ENCODE measurements around the gene TTLL3. TPM values are rescaled to one million over a fixed set of nuclear protein-coding genes. Genes with fewer than 3 reads are reported as not detected.
A peak's percentile ranks its signal among the peaks of the same experiment; 100 is the strongest.

Gene TTLL3
- polyA plus RNA-seq, 3 donors: 1.1 to 196 (median 1.8) TPM

GRCh38 chr3:9786825-9787669, 23.0 kb upstream of the TTLL3 start:
- H3K36me3 Mint-ChIP-seq: peaks cover 60 to 78% of the 10 kb centered on the region in 2 donors
- no peaks in the 10 kb centered on the region for H3K9me3 ChIP-seq (replicated peaks in 1 of 2; ENCODE audit: control insufficient read depth in 1 of 2, insufficient read depth in 1 of 2, low read length in 2 of 2)
- H3K9ac ChIP-seq (ENCODE audit: insufficient read depth, low read length, poor library complexity, severe bottlenecking): no peak overlapping the region
- H3K4me1 Mint-ChIP-seq: peaks cover 30% of the 10 kb centered on the region
- TF ChIP-seq CTCF (IDR thresholded peaks at IDR 0.05): peak; percentile 54
- no peak overlapping the region for H3K4me3 Mint-ChIP-seq
- 100% methylated on average over 6 of the region's 13 CpGs for WGBS (ENCODE audit: insufficient coverage)
- no peak overlapping the region for H3K4me3 ChIP-seq (replicated peaks in 1 of 3; ENCODE audit: low read depth in 2 of 3, low read length in 3 of 3)
- H3K27me3 Mint-ChIP-seq (ENCODE audit: low read depth in 3 of 3): no peaks in the 10 kb centered on the region
- H3K79me2 ChIP-seq (ENCODE audit: insufficient read depth, low read length): peaks cover 31% of the 10 kb centered on the region
- DNase-seq: no peak
- no peak overlapping the region for H3K27ac ChIP-seq (ENCODE audit: low read depth in 1 of 2, low read length in 2 of 2)
- no peak overlapping the region for H2AFZ ChIP-seq (ENCODE audit: insufficient read depth, low read depth, low read length, poor library complexity, severe bottlenecking)
- peaks cover 22 to 24% of the 10 kb centered on the region in 2 donors for H3K4me1 ChIP-seq (ENCODE audit: control insufficient read depth in 1 of 2, insufficient read depth in 2 of 2, low read length in 2 of 2)
- intact Hi-C loops (cut with micrococcal nuclease): no loop called here
- peak overlapping the region in 1 of 7 donors; percentile 3 for H3K27ac Mint-ChIP-seq
- H4K20me1 ChIP-seq (ENCODE audit: insufficient read depth, low read length): no peaks in the 10 kb centered on the region
- peaks cover 0 to 4% (median 0%) of the 10 kb centered on the region in 7 donors for H3K9me3 Mint-ChIP-seq
- no peaks in the 10 kb centered on the region for H3K27me3 ChIP-seq (ENCODE audit: control insufficient read depth in 2 of 2, insufficient read depth in 2 of 2, low read length in 2 of 2)
- no peak overlapping the region for H3K4me2 ChIP-seq (replicated peaks; ENCODE audit: extremely low read depth, low read length, poor library complexity, severe bottlenecking)
- peaks cover 50 to 76% of the 10 kb centered on the region in 2 donors for H3K36me3 ChIP-seq (replicated peaks in 1 of 2; ENCODE audit: control insufficient read depth in 1 of 2, insufficient read depth in 2 of 2, low read length in 2 of 2)

GRCh38 chr3:9787714-9788113, 22.3 kb upstream of the TTLL3 start:
- WGBS (ENCODE audit: insufficient coverage): 100% methylated on average over 4 of the region's 6 CpGs
- intact Hi-C loops (cut with micrococcal nuclease): no loop called here
- Mint-ChIP-seq H3K27me3 (ENCODE audit: low read depth in 3 of 3) (peaks cover 0 to under 1% (median 0%) of the 10 kb centered on the region in 3 donors), H3K4me3 (no peak overlapping the region), H3K27ac (peak overlapping the region in 6 of 7 donors; percentile 3 to 71 (median 22)), H3K4me1 (peaks cover 24% of the 10 kb centered on the region), H3K9me3 (peaks cover 0 to 4% (median 0%) of the 10 kb centered on the region in 7 donors), H3K36me3 (peaks cover 55 to 76% of the 10 kb centered on the region in 2 donors)
- H3K79me2 ChIP-seq (ENCODE audit: insufficient read depth, low read length): peaks cover 34% of the 10 kb centered on the region
- H2AFZ ChIP-seq (ENCODE audit: insufficient read depth, low read depth, low read length, poor library complexity, severe bottlenecking): no peak overlapping the region
- H3K27ac ChIP-seq (ENCODE audit: low read depth in 1 of 2, low read length in 2 of 2): peak overlapping the region in 1 of 2 donors; percentile 30
- H3K4me2 ChIP-seq (replicated peaks; ENCODE audit: extremely low read depth, low read length, poor library complexity, severe bottlenecking): no peak overlapping the region
- no peak overlapping the region for H3K9ac ChIP-seq (ENCODE audit: insufficient read depth, low read length, poor library complexity, severe bottlenecking)
- peaks cover 17 to 18% of the 10 kb centered on the region in 2 donors for H3K4me1 ChIP-seq (ENCODE audit: control insufficient read depth in 1 of 2, insufficient read depth in 2 of 2, low read length in 2 of 2)
- H3K27me3 ChIP-seq (ENCODE audit: control insufficient read depth in 2 of 2, insufficient read depth in 2 of 2, low read length in 2 of 2): no peaks in the 10 kb centered on the region
- H3K36me3 ChIP-seq (replicated peaks in 1 of 2; ENCODE audit: control insufficient read depth in 1 of 2, insufficient read depth in 2 of 2, low read length in 2 of 2): peaks cover 50 to 73% of the 10 kb centered on the region in 2 donors
- H3K9me3 ChIP-seq (replicated peaks in 1 of 2; ENCODE audit: control insufficient read depth in 1 of 2, insufficient read depth in 1 of 2, low read length in 2 of 2): no peaks in the 10 kb centered on the region
- DNase-seq: no peak
- no peak for TF ChIP-seq CTCF (IDR thresholded peaks at IDR 0.05)
- H3K4me3 ChIP-seq (replicated peaks in 1 of 3; ENCODE audit: low read depth in 2 of 3, low read length in 3 of 3): no peak overlapping the region
- no peaks in the 10 kb centered on the region for H4K20me1 ChIP-seq (ENCODE audit: insufficient read depth, low read length)

Measured in CD14-positive monocyte (primary cell).